Activated naive CD4-positive, alpha-beta T cell treated with anti-CD3 and anti-CD28 coated beads, Interleukin-2, amount 50 U/mL, for 72 hours (primary cell): ENCODE results near the gene SEMA6A. TPM values are rescaled to one million over a fixed set of nuclear protein-coding genes. Genes with fewer than 3 reads are reported as not detected.

ENCODE experiments used
- ATAC-seq, 2 donors: fragments of 150-1000 bp; cut with Tn5 transposase; 2 replicates each; pipeline ENCODE4 v1.10.0; 2021; ENCODE audit warnings: mild to moderate bottlenecking in 2 of 2, moderate library complexity in 2 of 2
- DNase-seq, 2 donors: peaks; one replicate each; pipeline ENCODE4 v3.0.0; 2021 to 2022; ENCODE audit warnings: low spot score in 2 of 2
- H3K27ac Mint-ChIP-seq, 2 donors: one replicate each; pipeline ENCODE4 v1.8.0; 2022; ENCODE audit warnings: mild to moderate bottlenecking in 2 of 2, mixed read lengths in 2 of 2
- H3K36me3 Mint-ChIP-seq, 2 donors: one replicate each; pipeline ENCODE4 v1.8.0; 2022; ENCODE audit warnings: mixed read lengths in 2 of 2
- H3K9me3 Mint-ChIP-seq, 2 donors: one replicate each; pipeline ENCODE4 v1.8.0; 2022; ENCODE audit warnings: mixed read lengths in 2 of 2
- total RNA-seq, 2 donors: library from RNA; stranded (reverse); gene quantifications; one replicate each; pipeline ENCODE4 v1.2.3, GENCODE V29; 2022

Gene SEMA6A
- total RNA-seq, 2 donors from 2014 or later, result 0.18 TPM; not detected in 1

- Mint-ChIP-seq H3K36me3 (peaks cover 0 to 10% of the 10 kb centered on the region in 2 donors), H3K27ac (no peak overlapping the region), H3K9me3 (peaks cover 0 to 5% of the 10 kb centered on the region in 2 donors)
- DNase-seq, result no peak
- no peak for ATAC-seq
Measured at GRCh38 chr5:116498503-116499048, 76.0 kb downstream of the SEMA6A start.

GRCh38 chr5:116497631-116498030, 77.0 kb downstream of the SEMA6A start:
- no peak for ATAC-seq
- H3K36me3 Mint-ChIP-seq, result peaks cover 0 to 10% of the 10 kb centered on the region in 2 donors

GRCh38 chr5:116495786-116496357, 78.8 kb downstream of the SEMA6A start:
- H3K36me3 Mint-ChIP-seq, result peaks cover 0 to 10% of the 10 kb centered on the region in 2 donors
- no peak overlapping the region for H3K27ac Mint-ChIP-seq
- peaks cover 0 to 4% of the 10 kb centered on the region in 2 donors for H3K9me3 Mint-ChIP-seq
- no peak for ATAC-seq
- DNase-seq, result no peak

More at GRCh38 chr5:116497631-116498030, 77.0 kb downstream of the SEMA6A start:
- H3K27ac Mint-ChIP-seq, result no peak overlapping the region
- no peak for DNase-seq
- H3K9me3 Mint-ChIP-seq, result peaks cover 0 to 6% of the 10 kb centered on the region in 2 donors

- Mint-ChIP-seq H3K9me3 (peaks cover 0 to 3% of the 10 kb centered on the region in 2 donors), H3K27ac (no peak overlapping the region), H3K36me3 (peaks cover 0 to 10% of the 10 kb centered on the region in 2 donors)
- DNase-seq (no peak), ATAC-seq (no peak)
Measured at GRCh38 chr5:116494784-116495450, 79.7 kb downstream of the SEMA6A start.

DNA sequence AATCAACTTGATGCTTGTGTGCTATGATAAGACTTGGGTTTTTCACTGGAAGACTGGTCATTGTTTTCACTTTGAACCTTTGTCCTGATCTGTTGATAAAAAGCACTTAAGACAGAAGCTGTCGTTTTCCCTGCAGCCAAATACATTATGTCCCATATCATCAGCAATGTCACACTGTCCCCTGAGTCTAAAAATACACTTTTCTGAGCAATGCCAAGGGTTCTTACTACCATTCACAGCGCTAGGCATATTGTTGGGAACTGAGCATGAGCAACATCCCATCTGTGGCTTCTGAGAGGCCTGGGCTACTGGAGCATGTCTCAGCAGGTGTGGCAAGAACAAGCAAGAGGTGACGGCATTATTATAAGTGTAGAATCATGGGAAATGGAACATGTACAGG, 81.8 kb downstream of the SEMA6A start:
- H3K27ac Mint-ChIP-seq, result no peak overlapping the region
- H3K9me3 Mint-ChIP-seq, result peaks cover 0 to 3% of the 10 kb centered on the region in 2 donors
- ATAC-seq (no peak), DNase-seq (no peak)
- H3K36me3 Mint-ChIP-seq, result peaks cover 0 to 10% of the 10 kb centered on the region in 2 donors

DNA sequence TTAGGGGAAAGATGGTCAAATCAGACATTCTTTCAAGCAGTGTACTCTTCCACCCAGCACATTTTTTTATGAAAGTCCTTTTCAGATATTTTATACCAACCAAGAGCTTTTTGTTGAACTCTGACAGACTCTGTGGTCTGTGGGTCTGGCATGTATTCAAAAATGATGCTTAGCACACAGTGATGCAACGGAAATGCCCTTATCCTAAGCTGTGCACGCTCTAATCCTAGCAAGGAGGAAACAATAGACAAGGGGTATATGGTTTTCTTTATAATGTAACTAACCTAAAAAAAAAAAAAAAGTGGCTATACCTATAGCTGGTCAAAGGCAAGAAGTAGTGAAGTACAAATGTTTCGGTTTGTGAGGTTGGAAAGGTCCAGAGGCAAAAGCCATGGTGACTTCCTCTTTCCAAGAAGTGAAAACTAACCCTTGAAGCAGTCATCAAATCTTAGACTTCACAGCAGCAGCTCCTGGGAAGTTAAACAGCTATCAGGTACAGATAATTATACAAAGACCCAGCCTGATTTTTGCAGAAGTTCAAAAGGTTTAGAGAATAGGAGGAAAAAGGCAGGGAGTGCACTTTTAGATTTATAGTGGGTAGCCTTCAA, 82.5 kb downstream of the SEMA6A start:
- ATAC-seq (peak; percentile 39 to 53), DNase-seq (no peak)
- Mint-ChIP-seq H3K9me3 (peaks cover 0 to 3% of the 10 kb centered on the region in 2 donors), H3K27ac (no peak overlapping the region), H3K36me3 (peaks cover 0 to 10% of the 10 kb centered on the region in 2 donors)

DNA sequence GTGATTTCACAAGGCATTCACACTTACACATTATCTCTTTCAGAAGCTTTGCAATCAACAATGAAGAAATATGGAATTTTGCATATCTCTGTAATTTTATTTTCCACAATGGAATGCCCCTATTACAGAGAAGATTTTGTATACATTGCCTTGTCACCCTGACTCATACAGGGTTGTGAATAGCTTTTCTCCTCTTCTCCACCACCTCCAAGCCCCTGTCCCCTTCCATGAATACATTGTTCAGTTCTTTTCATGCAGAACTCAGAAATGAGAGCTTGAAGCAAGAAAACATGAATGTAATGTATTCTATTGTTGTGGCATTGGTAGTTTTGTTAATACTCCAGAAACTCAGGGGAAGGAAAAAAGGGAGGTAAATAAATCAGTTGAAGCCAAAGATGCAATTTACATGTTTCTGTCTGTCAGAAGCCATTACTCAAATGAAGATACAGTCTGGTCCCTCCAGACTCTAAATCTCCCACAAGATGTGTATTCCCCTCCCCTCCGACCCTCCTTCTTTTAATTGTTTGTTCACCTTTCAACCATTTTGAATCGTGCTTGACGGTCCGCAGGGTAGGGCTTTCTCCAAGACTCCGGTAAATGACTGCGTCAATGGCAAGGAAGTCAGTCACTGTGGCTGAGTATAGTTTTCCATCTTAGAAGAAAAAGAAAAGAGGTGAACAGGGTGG, 86.1 kb downstream of the SEMA6A start:
- H3K9me3 Mint-ChIP-seq, result peaks cover 0 to under 1% of the 10 kb centered on the region in 2 donors
- no peaks in the 10 kb centered on the region for H3K36me3 Mint-ChIP-seq
- DNase-seq (no peak), ATAC-seq (no peak)
- no peak overlapping the region for H3K27ac Mint-ChIP-seq

DNA sequence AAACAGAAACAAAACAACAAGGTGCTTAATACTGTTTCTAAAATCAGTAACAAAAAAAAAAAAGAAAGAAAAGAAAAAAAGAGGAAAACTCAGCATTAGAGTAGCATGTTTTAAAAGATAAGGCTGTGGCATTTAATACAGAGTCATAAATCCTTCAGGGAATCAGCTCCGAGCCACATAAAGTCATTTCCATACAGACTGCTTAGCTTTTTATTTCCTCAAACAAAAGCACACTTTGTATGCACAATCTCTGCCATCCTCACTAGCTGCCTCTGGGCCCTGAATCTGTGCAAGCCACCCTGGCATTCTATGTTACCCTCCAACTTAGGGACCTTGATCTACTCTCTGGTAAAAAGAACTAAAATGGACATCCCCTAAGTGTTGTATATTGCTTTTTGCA, 87.6 kb downstream of the SEMA6A start:
- DNase-seq (no peak), ATAC-seq (no peak)
- Mint-ChIP-seq H3K9me3 (no peaks in the 10 kb centered on the region), H3K27ac (no peak overlapping the region), H3K36me3 (no peaks in the 10 kb centered on the region)

DNA sequence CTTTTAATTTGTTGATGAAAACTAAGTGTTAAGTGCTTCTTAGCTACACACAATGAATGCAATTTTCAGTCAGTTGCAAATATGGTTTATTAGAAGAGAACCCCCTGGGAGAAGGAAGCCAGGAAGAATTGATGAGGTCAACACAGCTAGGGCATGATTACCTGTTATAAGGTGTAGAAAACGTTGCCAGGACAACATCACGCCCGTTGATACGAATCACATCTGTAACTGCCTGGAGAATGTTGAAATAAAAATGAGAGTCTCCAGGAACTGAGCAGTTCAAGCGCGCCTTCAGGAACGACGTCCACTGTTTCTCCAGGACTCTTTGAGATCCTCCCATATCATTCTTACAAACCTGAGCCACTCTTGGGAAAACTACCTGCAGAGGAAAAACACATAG, 88.0 kb downstream of the SEMA6A start:
- ATAC-seq (no peak), DNase-seq (no peak)
- H3K9me3 Mint-ChIP-seq, result no peaks in the 10 kb centered on the region
- no peaks in the 10 kb centered on the region for H3K36me3 Mint-ChIP-seq
- H3K27ac Mint-ChIP-seq, result no peak overlapping the region

GRCh38 chr5:116484645-116485044, 90.0 kb downstream of the SEMA6A start:
- ATAC-seq (no peak), DNase-seq (no peak)
- Mint-ChIP-seq H3K9me3 (no peaks in the 10 kb centered on the region), H3K36me3 (peaks cover 0 to 7% of the 10 kb centered on the region in 2 donors), H3K27ac (no peak overlapping the region)

GRCh38 chr5:116482394-116482793, 92.2 kb downstream of the SEMA6A start:
- no peak for DNase-seq
- H3K36me3 Mint-ChIP-seq, result peaks cover 14 to 21% of the 10 kb centered on the region in 2 donors
- H3K27ac Mint-ChIP-seq, result no peak overlapping the region
- peaks cover 3 to 9% of the 10 kb centered on the region in 2 donors for H3K9me3 Mint-ChIP-seq
- no peak for ATAC-seq

DNA sequence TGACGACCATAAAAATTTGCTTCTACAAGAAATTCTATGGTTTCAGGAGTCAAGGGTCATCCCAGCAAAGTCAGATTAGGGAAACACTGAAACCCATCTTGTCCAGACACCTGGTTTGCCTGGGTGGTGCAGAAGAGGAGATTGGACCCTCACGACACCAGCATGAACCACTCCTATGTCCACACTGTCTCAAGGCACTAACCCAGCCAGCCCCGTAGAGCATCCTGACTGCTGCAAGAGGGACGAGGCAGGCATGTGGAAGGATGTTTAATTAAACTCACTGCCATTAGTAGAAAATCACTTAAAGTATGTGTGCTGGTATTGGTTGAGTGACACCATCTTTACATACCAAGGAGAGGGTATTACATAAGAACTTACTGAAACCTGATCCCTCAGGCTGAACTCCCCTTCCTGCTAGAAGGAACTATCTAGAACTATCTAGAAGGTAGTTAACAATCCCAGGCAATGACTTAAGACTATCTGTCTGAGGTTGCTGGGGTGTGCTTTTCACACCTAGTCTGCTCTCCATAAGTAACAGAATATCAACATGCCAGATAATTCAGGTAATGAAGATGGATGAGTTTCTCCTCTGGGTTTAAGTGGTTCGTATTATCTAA, 93.6 kb downstream of the SEMA6A start:
- no peak for DNase-seq
- Mint-ChIP-seq H3K36me3 (peaks cover 25 to 30% of the 10 kb centered on the region in 2 donors), H3K9me3 (peaks cover 8 to 15% of the 10 kb centered on the region in 2 donors), H3K27ac (no peak overlapping the region)
- no peak for ATAC-seq

DNA sequence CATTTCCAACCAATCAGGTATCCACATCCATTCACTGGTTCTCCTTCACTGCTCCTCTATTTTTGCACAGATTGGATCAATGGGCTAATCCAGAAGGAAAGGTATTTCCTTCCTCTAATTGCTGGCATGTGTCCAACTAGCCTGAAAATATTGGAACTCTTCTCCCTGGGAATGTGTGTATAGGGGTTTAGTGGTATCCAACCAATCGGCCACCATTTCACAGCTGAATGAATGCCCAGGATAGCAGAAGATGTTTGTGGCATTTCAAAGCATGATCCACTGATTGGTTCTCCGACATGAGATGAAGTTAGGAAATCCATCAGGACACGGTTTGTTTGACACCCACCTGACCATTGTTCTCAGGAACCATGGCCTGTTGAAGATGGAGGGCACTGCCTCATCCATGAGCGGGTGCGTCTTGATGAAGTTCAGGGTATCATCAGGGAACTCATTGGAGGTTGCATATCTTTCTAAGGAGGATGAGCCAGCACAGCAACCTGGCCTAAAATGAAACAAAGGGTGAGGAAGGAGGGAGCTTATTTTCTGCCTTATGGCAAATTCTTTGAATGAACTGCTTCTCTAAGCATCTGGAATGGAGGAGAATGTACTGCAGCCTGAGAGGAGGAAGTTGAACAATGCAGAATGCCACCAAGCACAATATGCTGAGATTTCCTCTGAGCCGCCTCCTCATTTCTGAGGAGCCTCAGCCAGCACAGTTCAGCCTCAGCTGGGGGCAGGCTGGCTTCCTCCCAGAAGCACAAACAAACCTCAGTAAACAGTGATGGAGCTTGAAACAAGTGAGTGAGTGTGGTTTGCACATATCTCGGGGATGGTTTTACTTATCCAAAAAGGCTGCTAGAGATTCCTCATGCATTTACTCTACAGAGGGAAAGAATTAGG, 94.6 kb downstream of the SEMA6A start:
- peaks cover 25 to 36% of the 10 kb centered on the region in 2 donors for H3K36me3 Mint-ChIP-seq
- DNase-seq (no peak), ATAC-seq (no peak)
- peaks cover 13 to 21% of the 10 kb centered on the region in 2 donors for H3K9me3 Mint-ChIP-seq
- no peak overlapping the region for H3K27ac Mint-ChIP-seq

- Mint-ChIP-seq H3K27ac (no peak overlapping the region), H3K9me3 (peaks cover 13 to 21% of the 10 kb centered on the region in 2 donors), H3K36me3 (peaks cover 25 to 36% of the 10 kb centered on the region in 2 donors)
- DNase-seq, result no peak
- ATAC-seq, result no peak
Measured at GRCh38 chr5:116478491-116478890, 96.1 kb downstream of the SEMA6A start.

DNA sequence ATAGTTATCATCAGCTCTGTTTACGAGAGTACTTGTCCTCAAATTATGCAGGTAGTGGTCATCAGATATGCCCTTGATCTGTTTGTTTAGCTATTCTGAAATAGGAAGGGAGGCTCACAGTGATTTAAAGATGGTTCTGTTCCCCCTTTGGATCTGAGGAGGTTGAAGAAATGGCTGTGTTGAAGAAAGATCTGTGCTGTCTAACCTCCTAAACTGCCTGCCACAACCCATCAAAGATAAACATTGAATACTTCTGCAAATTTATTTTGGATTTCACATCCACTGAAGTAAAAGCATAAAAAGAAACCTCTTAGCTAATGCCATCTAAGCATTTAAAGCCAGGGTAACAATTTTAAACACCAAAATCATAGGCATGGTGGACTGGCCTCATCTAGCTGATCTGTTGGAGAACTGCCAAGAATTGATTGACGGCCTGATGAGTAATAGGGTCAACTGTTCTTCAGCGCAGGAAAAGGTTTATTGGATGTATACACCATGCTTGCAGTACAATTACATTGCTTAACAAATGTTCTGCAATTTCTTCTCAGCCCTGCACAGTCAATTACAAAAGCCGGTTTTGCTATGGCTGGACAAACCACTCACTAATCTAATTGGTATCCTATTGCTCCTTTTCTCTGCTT, 97.6 kb downstream of the SEMA6A start:
- no peak for ATAC-seq
- DNase-seq, result no peak
- no peak overlapping the region for H3K27ac Mint-ChIP-seq
- H3K9me3 Mint-ChIP-seq, result peaks cover 13 to 21% of the 10 kb centered on the region in 2 donors
- peaks cover 25 to 41% of the 10 kb centered on the region in 2 donors for H3K36me3 Mint-ChIP-seq
